ENCODE measurements around the gene CCL13.

DNA sequence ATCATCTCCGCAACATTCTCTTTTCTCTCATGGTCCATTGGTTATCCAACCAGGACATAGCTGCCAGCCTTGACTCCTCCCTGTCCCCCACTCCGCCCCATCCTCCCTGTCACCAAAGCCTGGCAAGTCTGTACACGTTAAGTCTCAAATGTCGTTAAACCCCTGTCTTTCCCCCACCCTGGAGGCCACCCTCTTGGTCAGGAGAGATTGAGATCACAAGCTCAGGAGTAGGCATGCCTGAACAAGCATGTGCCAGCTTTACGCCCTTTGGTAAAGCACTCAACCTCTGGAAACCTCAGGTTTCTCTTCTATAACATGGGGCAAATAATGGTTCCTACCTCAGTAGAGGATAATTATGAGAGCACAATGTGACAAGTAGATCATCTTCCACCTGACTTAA is 44.9 kb downstream of the CCL13 start:
- TF ChIP-seq POLR2A (IDR thresholded peaks at IDR 0.05) = no peak
- TF ChIP-seq, protein P1, sequence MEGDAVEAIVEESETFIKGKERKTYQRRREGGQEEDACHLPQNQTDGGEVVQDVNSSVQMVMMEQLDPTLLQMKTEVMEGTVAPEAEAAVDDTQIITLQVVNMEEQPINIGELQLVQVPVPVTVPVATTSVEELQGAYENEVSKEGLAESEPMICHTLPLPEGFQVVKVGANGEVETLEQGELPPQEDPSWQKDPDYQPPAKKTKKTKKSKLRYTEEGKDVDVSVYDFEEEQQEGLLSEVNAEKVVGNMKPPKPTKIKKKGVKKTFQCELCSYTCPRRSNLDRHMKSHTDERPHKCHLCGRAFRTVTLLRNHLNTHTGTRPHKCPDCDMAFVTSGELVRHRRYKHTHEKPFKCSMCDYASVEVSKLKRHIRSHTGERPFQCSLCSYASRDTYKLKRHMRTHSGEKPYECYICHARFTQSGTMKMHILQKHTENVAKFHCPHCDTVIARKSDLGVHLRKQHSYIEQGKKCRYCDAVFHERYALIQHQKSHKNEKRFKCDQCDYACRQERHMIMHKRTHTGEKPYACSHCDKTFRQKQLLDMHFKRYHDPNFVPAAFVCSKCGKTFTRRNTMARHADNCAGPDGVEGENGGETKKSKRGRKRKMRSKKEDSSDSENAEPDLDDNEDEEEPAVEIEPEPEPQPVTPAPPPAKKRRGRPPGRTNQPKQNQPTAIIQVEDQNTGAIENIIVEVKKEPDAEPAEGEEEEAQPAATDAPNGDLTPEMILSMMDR (IDR thresholded peaks at IDR 0.05 in 4 of 5, conservative IDR thresholded peaks at IDR 0.05 in 1 of 5) = no peak
